Measurements from ENCODE around the gene LARP6. TPM values are rescaled to one million over a fixed set of nuclear protein-coding genes. Genes with fewer than 3 reads are reported as not detected.
A peak's percentile ranks its signal among the peaks of the same experiment; 100 is the strongest.

Gene LARP6
- total and polyA plus RNA-seq, 2 of the 4 experiments (the other 2 are of a cell fraction): 36.4 to 135 TPM

DNA sequence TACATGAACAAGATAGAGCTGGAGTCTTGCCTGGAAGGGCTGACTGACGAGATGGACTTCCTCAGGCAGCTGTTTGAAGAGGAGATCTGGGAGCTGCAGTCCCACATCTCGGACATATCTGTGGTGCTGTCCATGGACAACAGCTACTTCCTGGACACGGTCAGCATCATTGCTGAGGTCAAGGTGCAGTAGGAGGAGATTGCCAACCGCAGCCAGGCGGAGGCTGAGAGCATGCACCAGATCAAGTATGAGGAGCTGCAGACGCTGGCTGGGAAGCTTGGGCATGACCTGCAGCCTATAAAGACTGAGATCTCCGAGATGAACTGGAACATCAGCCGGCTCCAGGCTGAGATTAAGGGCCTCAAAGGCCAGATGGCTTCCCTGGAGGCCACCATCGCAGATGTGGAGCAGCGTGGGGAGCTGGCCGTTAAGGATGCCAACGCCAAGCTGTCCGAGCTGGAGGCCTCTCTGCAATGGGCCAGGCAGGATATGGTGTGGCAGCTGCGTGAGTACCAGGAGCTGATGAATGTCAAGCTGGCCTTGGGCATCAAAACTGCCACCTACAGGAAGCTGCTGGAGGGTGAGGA, 5.5 kb upstream of the LARP6 start:
- Histone ChIP-seq H2BK15ac (ENCODE audit: low read depth, low read length) (peak overlapping the region; percentile 45; the same call in 1 of the 3 replicates), H3K4ac (ENCODE audit: low read depth, low read length) (no peak overlapping the region; the same call in 1 of the 2 replicates), H3K79me1 (ENCODE audit: low read depth in 1 of 2, low read length in 2 of 2) (peaks cover 3 to 25% of the 10 kb centered on the region in 2 experiments; a peak in 3 of 4 replicates), H3K56ac (ENCODE audit: extremely low read depth, insufficient read depth, low read length) (no peak overlapping the region), H3K4me1 (ENCODE audit: control insufficient read depth, insufficient read depth, low read length) (peaks cover 27% of the 10 kb centered on the region), H2AK9ac (replicated peaks; ENCODE audit: low read depth, low read length, poor library complexity) (no peak overlapping the region), H3K9ac (ENCODE audit: low read depth, low read length) (no peak overlapping the region), H3K27ac (ENCODE audit: insufficient read depth, low read length) (no peak overlapping the region), H3K36me3 (ENCODE audit: control insufficient read depth, insufficient read depth, low read length) (no peaks in the 10 kb centered on the region), H4K5ac (ENCODE audit: low read depth, low read length) (no peak overlapping the region), H3K23ac (ENCODE audit: low read depth, low read length) (no peak overlapping the region), H3K4me2 (ENCODE audit: low read depth, low read length) (no peak overlapping the region), H3K9me1 (ENCODE audit: insufficient read depth, low read length) (peaks cover 19% of the 10 kb centered on the region), H4K20me1 (ENCODE audit: insufficient read depth, low read length) (no peaks in the 10 kb centered on the region), H3K27me3 (ENCODE audit: control insufficient read depth, insufficient read depth, low read length) (no peaks in the 10 kb centered on the region), H4K91ac (ENCODE audit: insufficient read depth, low read depth, low read length) (no peak overlapping the region), H2AFZ (replicated peaks; ENCODE audit: low read length, poor library complexity) (no peak overlapping the region), H2BK20ac (ENCODE audit: low read depth, low read length) (no peak overlapping the region), H3K4me3 (ENCODE audit: insufficient read depth, low read depth, low read length) (no peak overlapping the region), H3K14ac (replicated peaks; ENCODE audit: low read depth, low read length) (no peak overlapping the region), H3K9me3 (ENCODE audit: control insufficient read depth, insufficient read depth, low read length) (no peaks in the 10 kb centered on the region), H2BK5ac (ENCODE audit: low read depth, low read length, poor library complexity, severe bottlenecking) (no peak overlapping the region), H2AK5ac (ENCODE audit: low read depth, low read length) (peak overlapping the region; percentile 50), H3K18ac (ENCODE audit: low read depth, low read length) (no peak overlapping the region; the same call in 1 of the 2 replicates), H2BK120ac (ENCODE audit: low read depth, low read length) (no peak overlapping the region; the same call in 1 of the 2 replicates), H4K8ac (ENCODE audit: low read depth in 2 of 2, low read length in 2 of 2) (no peak overlapping the region)
- no peak for DNase-seq
- 92% methylated on average over 13 of the region's 14 CpGs; no CpG with 5 or more reads in 1 of the 2 experiments for WGBS, 2 experiments (ENCODE audit: extremely low coverage in 2 of 2, insufficient read length in 1 of 2)
- TF ChIP-seq CTCF (conservative IDR thresholded peaks at IDR 0.05; ENCODE audit: low read depth, low read length) (no peak), BHLHE40 (IDR thresholded peaks at IDR 0.05; ENCODE audit: low read depth, low read length) (no peak), RAD21 (IDR thresholded peaks at IDR 0.05; ENCODE audit: low read length) (no peak), RFX5 (IDR thresholded peaks at IDR 0.05; ENCODE audit: low read depth, low read length) (no peak), CEBPB (IDR thresholded peaks at IDR 0.05; ENCODE audit: low read depth, low read length) (no peak), MXI1 (IDR thresholded peaks at IDR 0.05; ENCODE audit: borderline replicate concordance, low read depth, low read length) (no peak)
- TF ChIP-seq, protein P1, sequence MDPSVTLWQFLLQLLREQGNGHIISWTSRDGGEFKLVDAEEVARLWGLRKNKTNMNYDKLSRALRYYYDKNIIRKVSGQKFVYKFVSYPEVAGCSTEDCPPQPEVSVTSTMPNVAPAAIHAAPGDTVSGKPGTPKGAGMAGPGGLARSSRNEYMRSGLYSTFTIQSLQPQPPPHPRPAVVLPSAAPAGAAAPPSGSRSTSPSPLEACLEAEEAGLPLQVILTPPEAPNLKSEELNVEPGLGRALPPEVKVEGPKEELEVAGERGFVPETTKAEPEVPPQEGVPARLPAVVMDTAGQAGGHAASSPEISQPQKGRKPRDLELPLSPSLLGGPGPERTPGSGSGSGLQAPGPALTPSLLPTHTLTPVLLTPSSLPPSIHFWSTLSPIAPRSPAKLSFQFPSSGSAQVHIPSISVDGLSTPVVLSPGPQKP (IDR thresholded peaks at IDR 0.05; ENCODE audit: borderline replicate concordance, low read depth, low read length): no peak
- dilution Hi-C loops (cut with HindIII; ENCODE audit: low sequenced_read_pairs, unreplicated experiment): no loop called here
- intact Hi-C loops (cut with micrococcal nuclease): no loop called here
- no TSS peak for BruUV-seq (replicated peaks)
- CTCF ChIA-PET: interaction anchor here (0.7 kb wide), 1 partner anchor 51 kb away, joined by 3 read pairs; no protein-coding TSS in a partner anchor
- ATAC-seq (ENCODE audit: low read depth): no peak
- in situ Hi-C loops (cut with MboI; ENCODE audit: low sequenced_read_pairs): no loop called here
- POLR2A ChIA-PET (ENCODE audit: unreplicated experiment): no interaction called here

Measured in IMR-90 (cell line).